ENCODE results near the gene SLC36A4. TPM values are rescaled to one million over a fixed set of nuclear protein-coding genes. Genes with fewer than 3 reads are reported as not detected.

SLC36A4 gene
- total RNA-seq, 2 donors from 2014 or later, result 6.3 to 15.5 TPM

GRCh38 chr11:93159721-93160120 is 38.1 kb downstream of the SLC36A4 start:
- no peak for DNase-seq (ENCODE audit: low spot score)
- H3K27ac ChIP-seq, result no peak overlapping the region
- H3K27me3 ChIP-seq (replicated peaks; ENCODE audit: insufficient read depth), result no peaks in the 10 kb centered on the region
- H3K9me3 ChIP-seq, result no peaks in the 10 kb centered on the region
- TF ChIP-seq CTCF (IDR thresholded peaks at IDR 0.05), result no peak
- no peak for TF ChIP-seq POLR2AphosphoS5 (IDR thresholded peaks at IDR 0.05)
- no peak for TF ChIP-seq POLR2A (IDR thresholded peaks at IDR 0.05)
- H3K4me3 ChIP-seq, result no peak overlapping the region
- no peaks in the 10 kb centered on the region for H3K36me3 ChIP-seq
- WGBS, result 94% methylated on average over 2 of the region's 2 CpGs
- no peaks in the 10 kb centered on the region for H3K4me1 ChIP-seq (replicated peaks)
- intact Hi-C loops (cut with DNase I), result no loop called here

- intact Hi-C loops (cut with DNase I), result no loop called here
- Histone ChIP-seq H3K27ac (no peak overlapping the region), H3K9me3 (no peaks in the 10 kb centered on the region), H3K4me1 (replicated peaks) (no peaks in the 10 kb centered on the region), H3K4me3 (no peak overlapping the region), H3K36me3 (no peaks in the 10 kb centered on the region), H3K27me3 (replicated peaks; ENCODE audit: insufficient read depth) (no peaks in the 10 kb centered on the region)
- 91% methylated on average over 3 of the region's 3 CpGs for WGBS
- DNase-seq (ENCODE audit: low spot score), result no peak
- TF ChIP-seq POLR2AphosphoS5 (IDR thresholded peaks at IDR 0.05), result no peak
These were observed 42.1 kb downstream of the SLC36A4 start for GRCh38 chr11:93155738-93156137.

- H3K4me1 ChIP-seq (replicated peaks), result no peaks in the 10 kb centered on the region
- H3K27me3 ChIP-seq (replicated peaks; ENCODE audit: insufficient read depth), result no peaks in the 10 kb centered on the region
- no peaks in the 10 kb centered on the region for H3K36me3 ChIP-seq
- TF ChIP-seq CTCF (IDR thresholded peaks at IDR 0.05) (no peak), POLR2A (IDR thresholded peaks at IDR 0.05) (no peak), POLR2AphosphoS5 (IDR thresholded peaks at IDR 0.05) (no peak)
- no peaks in the 10 kb centered on the region for H3K9me3 ChIP-seq
- H3K4me3 ChIP-seq, result no peak overlapping the region
- no peak for DNase-seq (ENCODE audit: low spot score)
- no peak overlapping the region for H3K27ac ChIP-seq
- WGBS, result 78% methylated on average over 6 of the region's 6 CpGs
- intact Hi-C loops (cut with DNase I), result no loop called here
These were observed 52.3 kb downstream of the SLC36A4 start for GRCh38 chr11:93145390-93145915.

- H3K4me3 ChIP-seq, result no peak overlapping the region
- H3K9me3 ChIP-seq, result no peaks in the 10 kb centered on the region
- no peak overlapping the region for H3K27ac ChIP-seq
- no peaks in the 10 kb centered on the region for H3K27me3 ChIP-seq (replicated peaks; ENCODE audit: insufficient read depth)
- DNase-seq (ENCODE audit: low spot score), result no peak
- TF ChIP-seq POLR2AphosphoS5 (IDR thresholded peaks at IDR 0.05) (no peak), CTCF (IDR thresholded peaks at IDR 0.05) (no peak), POLR2A (IDR thresholded peaks at IDR 0.05) (no peak)
- no peaks in the 10 kb centered on the region for H3K4me1 ChIP-seq (replicated peaks)
- intact Hi-C loops (cut with DNase I), result no loop called here
- H3K36me3 ChIP-seq, result no peaks in the 10 kb centered on the region
These were observed 54.0 kb downstream of the SLC36A4 start for GRCh38 chr11:93143800-93144199.

GRCh38 chr11:93143186-93143585 is 54.6 kb downstream of the SLC36A4 start:
- intact Hi-C loops (cut with DNase I), result no loop called here
- DNase-seq (ENCODE audit: low spot score), result no peak
- Histone ChIP-seq H3K4me3 (no peak overlapping the region), H3K36me3 (no peaks in the 10 kb centered on the region), H3K9me3 (no peaks in the 10 kb centered on the region), H3K27ac (no peak overlapping the region), H3K4me1 (replicated peaks) (no peaks in the 10 kb centered on the region), H3K27me3 (replicated peaks; ENCODE audit: insufficient read depth) (no peaks in the 10 kb centered on the region)
- TF ChIP-seq POLR2A (IDR thresholded peaks at IDR 0.05), result no peak

- TF ChIP-seq POLR2AphosphoS5 (IDR thresholded peaks at IDR 0.05) (no peak), CTCF (IDR thresholded peaks at IDR 0.05) (no peak), POLR2A (IDR thresholded peaks at IDR 0.05) (no peak)
- intact Hi-C loops (cut with DNase I), result no loop called here
- no peaks in the 10 kb centered on the region for H3K9me3 ChIP-seq
- no peak overlapping the region for H3K27ac ChIP-seq
- no peaks in the 10 kb centered on the region for H3K36me3 ChIP-seq
- no peak for DNase-seq (ENCODE audit: low spot score)
- no peaks in the 10 kb centered on the region for H3K4me1 ChIP-seq (replicated peaks)
- no peaks in the 10 kb centered on the region for H3K27me3 ChIP-seq (replicated peaks; ENCODE audit: insufficient read depth)
- WGBS, result 74% methylated on average over 4 of the region's 4 CpGs
- no peak overlapping the region for H3K4me3 ChIP-seq
These were observed 64.2 kb downstream of the SLC36A4 start for GRCh38 chr11:93133488-93134109.

Measured in prostate gland (tissue), 2 donors.